HG02970 (cell line): ENCODE data around the gene DLGAP5.
A peak's percentile ranks its signal among the peaks of the same experiment; 100 is the strongest.

Experiments
- ATAC-seq: cut with Tn5 transposase; IDR thresholded peaks from one replicate; pipeline ENCODE4 v1.9.1; 2021; ENCODE audit warnings: mild to moderate bottlenecking, moderate library complexity, moderate number of reproducible peaks; ENCODE audit not compliant: unreplicated experiment, low FRiP score

DLGAP5 gene, protein sequence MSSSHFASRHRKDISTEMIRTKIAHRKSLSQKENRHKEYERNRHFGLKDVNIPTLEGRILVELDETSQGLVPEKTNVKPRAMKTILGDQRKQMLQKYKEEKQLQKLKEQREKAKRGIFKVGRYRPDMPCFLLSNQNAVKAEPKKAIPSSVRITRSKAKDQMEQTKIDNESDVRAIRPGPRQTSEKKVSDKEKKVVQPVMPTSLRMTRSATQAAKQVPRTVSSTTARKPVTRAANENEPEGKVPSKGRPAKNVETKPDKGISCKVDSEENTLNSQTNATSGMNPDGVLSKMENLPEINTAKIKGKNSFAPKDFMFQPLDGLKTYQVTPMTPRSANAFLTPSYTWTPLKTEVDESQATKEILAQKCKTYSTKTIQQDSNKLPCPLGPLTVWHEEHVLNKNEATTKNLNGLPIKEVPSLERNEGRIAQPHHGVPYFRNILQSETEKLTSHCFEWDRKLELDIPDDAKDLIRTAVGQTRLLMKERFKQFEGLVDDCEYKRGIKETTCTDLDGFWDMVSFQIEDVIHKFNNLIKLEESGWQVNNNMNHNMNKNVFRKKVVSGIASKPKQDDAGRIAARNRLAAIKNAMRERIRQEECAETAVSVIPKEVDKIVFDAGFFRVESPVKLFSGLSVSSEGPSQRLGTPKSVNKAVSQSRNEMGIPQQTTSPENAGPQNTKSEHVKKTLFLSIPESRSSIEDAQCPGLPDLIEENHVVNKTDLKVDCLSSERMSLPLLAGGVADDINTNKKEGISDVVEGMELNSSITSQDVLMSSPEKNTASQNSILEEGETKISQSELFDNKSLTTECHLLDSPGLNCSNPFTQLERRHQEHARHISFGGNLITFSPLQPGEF

DNA sequence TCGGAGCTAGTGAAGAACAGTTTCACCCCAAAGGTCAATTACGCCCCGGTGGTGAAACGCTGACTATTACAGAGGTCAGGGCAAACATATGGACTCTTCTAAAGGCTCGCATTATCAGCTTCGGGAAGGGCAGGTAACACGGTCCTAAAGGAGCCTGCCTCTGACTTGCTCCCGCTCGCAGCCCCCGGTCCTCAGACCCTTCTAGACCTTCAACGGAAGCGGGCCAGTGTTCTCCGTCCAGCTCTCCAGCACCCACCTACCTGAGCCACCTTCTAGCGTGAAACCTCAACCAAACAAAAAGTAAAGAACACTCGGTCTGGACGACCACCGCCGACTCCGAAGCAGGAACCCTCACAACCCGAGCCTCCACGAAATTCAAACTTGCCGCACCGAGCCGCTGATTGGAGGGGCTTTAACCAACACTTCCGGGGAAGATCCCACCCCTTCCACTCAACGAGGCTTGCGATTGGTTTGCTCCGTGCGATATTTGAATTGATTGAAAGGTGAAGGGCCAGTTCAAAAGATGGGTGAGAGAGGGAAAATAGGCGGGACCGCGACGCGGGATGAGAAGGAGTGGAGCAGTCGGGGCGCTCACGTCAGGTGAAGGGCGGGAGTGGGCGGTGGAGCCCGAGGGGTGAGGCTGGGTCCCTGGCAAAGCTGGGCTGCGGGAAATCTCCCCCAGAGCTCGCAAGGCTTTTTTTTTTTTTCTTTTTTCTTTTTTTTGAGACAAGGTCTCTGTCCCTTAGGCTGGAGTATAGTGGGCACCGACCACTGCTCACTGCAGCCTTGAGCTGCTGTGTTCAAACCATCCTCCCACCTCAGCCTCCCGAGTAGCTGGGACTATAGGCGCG is at the start of gene DLGAP5:
DLGAP5 (minus strand) TSS at position 383 of the 851 bp plus-strand sequence. CDS start 2,406 bp downstream, outside the sequence.
- peak; percentile 94 for ATAC-seq

DNA sequence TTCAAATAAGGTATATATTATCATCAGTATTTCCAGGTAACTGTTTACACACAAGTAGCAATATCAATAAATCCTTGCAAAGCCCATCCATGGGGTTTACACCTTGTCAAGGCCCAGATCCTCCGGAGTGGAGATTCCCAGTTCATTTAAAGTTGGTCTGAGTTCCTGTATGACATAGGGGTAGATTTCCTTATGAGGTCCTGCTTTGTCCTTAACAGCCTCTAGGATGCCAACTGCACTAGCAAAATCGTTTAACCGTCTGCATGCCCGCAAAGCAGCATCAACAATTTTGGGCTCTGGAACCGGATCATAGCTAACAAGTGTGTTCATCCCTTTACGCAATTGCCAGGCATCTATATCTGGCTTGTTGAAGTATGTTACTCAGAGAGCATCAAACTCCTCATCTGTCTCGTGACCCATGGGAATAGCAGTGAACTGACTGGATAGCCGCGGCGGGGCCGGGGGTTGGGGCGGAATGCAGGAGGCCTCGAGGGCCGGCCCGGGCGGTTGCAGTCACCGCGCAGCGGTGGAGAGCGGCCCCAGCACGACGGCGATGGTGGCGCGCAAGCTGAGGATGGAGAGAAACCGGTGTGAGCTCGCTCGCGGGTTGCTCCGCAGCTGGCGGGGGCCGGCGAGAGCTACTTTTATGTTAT is 49.3 kb upstream of the DLGAP5 start:
- ATAC-seq = no peak

DNA sequence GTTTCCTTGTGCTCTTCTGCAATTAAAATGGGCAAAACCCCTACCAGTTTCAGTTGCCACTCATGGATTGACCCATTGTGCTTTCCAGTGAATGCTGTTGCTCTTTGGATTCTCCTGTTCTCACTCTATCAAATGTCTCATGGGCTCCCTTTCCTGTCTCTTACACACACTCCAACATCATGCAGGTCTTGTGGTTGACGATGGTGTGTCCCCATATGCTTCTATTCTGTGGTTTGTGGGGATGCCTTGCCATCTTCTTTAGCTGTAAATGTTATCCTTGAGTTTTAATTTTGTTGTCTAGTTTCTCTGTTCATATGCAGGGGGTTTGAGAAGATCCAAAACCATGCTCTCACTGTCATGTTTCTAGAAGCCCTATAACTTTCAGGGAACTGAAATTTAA is 47.9 kb upstream of the DLGAP5 start:
- ATAC-seq = no peak

DNA sequence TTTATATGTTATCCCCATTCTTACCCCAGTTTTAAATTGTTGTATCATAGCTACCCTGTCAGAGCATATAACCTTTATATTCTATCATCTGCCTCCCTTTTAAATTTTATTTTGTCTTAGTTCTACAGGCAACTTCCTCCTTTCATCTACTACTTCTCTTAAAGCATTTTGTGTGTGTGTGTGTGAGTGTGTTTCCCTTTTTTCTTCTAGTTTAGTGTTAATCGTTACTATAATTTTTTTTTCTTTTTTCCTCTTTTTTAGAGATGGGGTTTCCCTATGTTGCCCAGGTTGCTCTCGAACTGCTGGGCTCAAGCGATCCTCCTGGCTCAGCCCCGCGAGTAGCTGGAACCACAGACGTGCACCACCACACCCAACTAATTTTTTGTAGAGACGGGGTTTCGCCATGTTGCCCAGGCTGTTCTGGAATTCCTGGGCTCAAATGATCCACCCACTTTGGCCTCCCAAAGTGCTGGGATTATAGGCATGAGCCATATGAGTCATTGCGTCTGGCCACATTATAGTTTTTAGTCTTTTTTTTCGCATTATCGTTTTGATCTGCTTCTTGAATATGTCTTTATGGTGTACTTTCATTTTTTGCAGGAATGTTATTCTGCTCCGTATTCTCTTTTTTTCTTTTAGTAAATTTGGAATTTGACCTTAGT is 46.8 kb upstream of the DLGAP5 start:
- no peak for ATAC-seq

DNA sequence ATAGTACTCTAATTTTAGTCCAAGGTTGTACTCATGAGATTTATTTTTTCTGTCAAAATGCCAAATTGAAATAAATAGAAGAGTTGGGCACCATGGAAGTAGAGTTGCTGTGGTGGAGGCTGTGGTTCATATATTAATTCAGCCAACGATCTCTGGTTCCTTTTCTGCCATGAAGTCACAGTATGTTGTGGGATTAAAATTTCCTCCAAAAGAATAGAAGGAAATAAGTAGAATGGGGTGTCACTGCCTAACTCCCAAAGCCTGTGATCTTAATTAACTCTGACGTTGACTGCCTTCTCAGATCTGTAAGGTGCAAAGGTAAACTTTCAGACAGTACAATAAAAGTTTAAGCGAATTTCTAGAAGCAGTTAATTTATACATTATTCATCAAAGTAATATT is 42.2 kb upstream of the DLGAP5 start:
- no peak for ATAC-seq

DNA sequence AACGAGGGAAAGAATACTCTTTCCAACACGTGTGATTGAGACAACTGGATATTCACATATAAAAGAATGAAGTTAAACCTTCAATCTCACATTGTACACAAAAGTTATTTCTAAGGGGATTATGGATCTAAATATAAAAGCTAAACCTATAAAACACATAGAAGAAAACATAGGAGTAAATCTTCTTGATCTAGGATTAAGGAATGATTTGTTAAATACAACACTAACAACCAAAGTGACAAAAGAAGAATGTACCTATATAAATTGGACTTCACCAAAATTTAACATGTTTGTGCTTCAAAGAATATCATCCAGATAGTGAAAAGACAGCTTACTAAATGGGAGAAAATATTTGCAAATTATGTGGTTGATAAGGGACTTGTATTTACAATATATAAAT is 36.9 kb upstream of the DLGAP5 start:
- ATAC-seq = no peak

DNA sequence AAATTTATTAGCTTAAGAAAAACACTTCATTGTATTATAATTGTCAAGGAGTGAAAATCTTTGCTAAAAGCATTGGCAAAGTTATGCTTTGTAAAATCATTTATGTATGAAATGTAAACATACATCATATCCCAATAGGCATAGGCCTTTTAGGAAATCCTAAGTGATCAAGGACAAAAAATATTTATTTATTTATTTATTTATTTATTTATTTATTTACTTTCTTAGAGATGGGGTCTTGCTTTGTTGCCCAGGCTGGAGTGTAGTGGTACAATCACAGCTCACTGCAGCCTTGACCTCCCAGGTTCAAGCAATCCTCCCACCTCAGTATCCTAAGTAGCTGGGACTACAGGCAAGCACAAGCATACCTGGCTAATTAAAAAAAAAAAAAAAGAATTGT is 32.0 kb upstream of the DLGAP5 start:
- ATAC-seq = no peak

DNA sequence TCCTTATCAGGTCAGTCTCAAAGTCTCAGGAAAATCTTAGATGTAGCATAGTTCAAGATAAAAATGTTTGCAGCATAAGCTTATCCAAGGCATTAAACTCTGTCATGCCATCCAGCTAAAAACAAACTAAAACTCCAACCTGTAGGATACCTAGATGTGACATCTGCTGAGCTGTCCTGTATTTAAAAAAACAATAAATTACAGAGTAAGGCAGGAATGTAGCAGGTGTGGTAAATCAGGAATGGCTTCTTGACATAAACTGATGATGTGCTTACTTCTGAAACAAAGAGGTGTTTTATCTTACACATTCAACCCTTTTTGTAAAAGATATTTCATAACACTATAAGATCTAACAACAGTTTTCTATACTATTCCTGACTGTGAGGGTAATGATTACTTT is 30.6 kb upstream of the DLGAP5 start:
- ATAC-seq = no peak

DNA sequence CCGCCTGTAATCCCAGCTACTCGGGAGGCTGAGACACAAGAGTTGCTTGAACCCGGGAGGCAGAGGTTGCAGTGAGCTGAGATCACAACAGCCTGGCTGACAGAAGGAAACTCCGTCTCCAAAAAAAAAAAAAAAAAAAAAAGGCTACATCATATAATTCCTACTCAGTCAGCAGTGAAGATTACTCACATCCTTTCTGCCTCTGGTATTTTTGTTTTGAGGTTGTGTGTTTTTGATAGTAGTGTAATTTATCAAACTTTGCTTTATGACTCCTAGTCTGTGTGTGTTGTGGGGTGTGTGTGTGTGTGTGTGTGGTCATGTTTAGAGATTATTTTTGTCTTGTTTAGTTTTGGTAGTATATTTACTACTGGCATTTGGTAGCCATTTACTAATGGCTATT is 29.8 kb upstream of the DLGAP5 start:
- no peak for ATAC-seq

DNA sequence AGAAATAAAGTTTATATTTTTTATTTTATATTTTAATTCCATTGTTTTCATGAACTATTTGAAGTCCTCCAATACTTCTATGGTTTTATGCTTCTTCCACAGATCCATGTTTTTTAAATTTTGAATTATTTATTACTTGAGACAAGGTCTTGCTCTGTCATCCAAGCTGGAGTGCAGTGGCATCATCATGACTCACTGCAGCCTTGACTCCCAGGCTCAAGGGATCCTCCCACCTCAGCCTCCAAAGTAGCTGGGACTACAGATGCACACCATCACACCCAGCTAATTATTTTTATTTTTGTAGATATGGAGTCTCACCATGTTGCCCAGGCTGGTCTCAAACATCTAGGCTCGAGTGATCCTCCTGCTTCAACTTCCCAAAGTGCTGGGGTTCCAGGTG is 28.8 kb upstream of the DLGAP5 start:
- ATAC-seq = no peak

DNA sequence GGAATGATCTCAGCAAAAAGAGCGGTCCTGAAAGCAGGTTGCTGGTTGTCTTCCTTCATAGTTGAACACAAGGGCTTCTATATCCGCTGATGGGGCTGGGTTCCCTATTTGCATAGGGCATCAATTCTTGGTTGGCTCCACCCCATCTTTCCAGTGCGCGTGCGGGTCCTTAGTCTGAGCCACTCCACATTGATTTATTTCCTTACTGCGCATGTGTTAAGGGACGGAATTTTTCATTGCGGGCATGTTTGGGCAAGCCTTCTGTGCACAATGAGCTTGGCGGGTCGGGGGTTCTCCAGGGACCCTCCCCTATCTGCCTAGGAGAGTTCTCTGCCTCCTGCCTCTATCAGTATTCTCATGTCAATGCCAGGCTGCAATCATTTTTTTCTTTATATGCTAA is 21.2 kb upstream of the DLGAP5 start:
- no peak for ATAC-seq

DNA sequence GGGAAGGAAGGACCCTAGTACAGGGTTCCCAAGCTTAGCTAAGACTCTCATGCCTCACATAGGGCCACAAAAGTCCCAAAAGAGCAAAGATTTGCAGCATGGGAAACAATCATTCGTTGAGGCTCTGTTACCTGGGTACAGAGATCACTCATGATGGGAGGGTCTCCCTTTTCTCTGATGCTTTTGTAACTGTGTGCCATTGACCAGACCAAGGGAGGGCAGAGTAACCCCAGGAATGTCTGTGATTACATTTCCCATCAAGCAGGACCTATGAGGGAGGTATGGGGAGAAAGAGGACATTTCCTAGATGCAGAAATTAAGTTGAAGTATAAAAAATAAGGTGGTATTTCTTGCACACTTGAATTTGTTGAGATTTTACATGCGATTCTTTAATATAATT is 16.4 kb upstream of the DLGAP5 start:
- no peak for ATAC-seq

DNA sequence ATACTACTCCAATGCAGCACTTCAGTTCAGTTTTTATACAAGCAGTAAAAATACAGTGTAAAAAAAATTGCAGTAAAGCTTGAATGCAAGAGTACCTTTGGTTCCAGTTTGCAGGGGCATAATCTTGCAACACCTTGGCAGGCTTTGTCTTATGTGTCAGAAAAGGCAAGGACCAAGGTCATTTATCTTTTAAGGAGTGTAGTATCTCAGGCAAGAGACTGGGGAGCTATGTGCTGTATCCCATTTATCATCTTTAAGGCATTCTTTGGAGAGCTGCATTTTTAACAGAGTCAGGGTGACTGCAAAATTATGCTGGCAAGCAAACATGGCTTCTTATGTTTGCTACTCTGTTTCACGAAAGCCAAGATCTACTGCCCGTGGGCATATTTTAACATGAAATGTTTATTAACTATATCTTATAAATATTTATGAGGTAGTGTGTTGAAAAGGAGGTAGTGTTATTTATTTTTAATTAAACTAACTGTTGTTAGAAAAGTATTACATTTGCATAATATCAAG is 14.8 kb upstream of the DLGAP5 start:
- no peak for ATAC-seq

DNA sequence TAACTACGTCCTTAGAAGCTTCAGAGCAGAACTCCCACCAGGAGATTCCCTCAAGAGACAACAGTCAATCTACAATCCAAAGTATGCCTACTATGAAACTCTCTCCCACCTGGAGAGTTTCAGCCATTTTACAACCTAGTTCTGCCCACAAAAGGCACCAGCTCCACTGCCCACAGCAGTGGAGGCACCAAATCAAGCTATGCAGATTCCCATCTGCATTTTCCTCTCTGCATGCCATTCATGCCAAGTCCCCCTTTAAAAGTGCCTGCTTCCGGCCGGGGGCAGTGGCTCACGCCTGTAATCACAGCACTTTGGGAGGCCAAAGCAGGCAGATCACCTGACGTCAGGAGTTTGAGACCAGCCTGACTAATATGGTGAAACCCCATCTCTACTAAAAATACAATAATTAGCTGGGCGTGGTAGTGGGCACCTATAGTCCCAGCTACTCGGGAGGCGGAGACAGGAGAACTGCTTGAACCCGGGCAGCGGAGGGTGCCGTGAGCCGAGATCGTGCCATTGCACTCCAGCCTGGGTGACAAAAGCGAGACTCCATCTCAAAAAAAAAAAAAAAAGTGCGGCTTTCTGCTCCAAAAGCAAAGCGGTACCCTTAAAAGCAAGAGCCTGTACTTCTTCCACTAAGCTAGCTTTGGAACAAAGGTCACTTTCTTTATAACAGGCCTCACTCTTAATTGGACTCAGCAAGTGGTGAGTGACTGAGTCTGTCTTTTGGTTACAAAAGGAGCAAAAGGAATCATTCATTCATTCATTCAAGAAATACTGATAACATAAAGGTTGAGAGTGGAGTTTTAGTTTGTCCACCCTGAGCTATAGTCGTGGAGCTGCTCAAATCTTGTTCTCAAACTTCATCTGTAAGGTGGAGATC is 10.1 kb upstream of the DLGAP5 start:
- no peak for ATAC-seq

DNA sequence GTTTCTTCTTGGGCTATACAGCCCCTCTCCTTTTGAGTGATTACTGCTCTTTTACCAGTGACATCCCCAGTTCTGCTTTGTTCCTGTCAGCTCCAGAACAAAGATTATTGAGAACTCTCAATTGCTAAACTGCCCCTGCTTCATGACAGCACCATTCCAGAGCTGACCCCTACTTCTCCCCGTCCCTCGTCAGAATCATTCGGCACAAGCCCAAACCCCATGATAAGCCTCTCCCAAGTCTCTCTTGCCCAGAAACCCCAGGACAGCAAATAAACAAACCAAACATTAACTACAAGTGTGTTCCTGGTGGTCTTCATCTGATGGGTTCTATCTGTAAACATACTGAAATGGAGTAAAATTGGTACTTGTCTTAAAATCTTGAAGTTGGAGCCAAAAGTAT is 9.3 kb upstream of the DLGAP5 start:
- no peak for ATAC-seq

DNA sequence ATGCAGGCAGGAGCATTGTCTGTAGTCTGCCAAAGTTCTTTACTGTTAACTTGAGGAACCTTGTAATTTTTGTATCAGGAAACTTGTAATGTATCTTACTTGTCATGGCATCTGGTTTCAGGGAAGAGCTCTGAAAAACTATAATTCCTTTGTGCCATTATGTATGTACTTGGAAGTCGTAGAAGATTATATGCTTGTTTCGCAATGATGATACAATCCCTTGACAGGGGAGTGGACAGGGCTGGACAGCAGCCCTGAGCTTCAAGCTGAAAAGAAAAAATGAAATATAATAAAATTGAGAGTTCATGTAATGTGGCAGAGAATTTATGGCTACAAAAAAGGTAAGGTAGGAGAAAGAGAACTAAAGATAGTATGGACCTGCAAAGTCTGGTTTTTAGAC is 7.4 kb upstream of the DLGAP5 start:
- no peak for ATAC-seq

DNA sequence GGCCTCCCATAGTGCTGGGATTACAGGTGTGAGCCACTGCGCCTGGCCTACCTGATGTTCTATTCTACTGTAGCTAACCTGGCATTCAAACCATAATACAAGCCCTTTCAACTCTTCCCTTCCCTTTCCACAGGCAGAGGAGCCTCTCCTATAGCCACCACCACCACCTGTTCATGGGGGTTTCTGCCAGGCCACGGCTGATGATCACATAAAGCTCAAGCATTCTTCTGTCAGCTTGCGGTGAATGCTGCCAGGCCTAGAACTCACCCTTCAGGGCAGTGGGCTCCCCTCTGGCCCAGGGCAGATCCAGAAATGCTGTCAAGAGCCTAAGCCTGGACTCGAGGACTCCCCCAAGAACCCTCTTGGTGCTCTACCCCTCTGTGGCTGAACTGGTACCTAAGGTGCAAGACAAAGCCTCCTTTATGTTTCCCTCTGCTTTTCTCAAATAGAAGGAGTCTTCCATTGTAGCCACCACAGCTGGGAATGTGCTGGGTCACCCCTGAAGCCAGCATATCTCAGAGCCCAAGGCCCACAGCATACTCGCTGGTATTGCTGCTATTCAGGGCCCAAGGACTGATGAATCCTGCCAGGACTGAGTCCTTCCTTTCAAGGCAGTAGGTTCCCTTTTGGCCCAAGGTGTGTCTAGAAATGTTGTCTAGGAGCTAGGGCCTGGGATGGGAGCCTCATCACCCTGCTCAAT is 3.4 kb upstream of the DLGAP5 start:
- no peak for ATAC-seq

DNA sequence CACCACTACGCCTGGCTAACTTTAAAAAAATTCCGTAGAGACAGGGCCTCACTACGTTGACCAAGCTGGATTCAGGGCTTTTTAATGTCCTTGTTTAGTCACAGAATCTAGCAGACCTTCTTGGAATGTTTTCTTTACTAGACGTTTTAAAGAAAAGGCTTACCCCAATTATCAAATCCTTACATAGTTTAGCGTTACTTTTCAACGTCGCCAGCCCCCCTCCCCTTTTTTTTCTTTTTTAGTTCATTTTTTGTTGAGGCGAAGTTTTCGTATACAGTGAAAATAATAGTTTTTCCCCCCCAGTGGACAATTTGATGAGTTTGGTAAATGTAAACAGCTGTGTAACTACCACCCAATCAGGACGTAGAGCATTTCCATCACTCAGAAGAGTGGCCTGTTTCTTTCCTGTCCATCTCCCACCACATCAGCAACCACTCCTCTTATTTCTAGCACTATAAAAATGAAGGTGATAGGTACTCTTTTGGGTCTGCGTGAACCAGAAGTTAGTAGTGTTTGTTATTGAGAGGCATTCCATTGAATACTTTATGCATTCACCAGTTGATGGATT is 753 bp upstream of the DLGAP5 start:
- no peak for ATAC-seq
